HL-60 (cell line): Measurements from ENCODE around the gene PLA2G12A.

Experiments used
- DNase-seq, 2 experiments: peaks; one replicate each; pipeline ENCODE4 v3.0.0-alpha.2; 2010 to 2020; ENCODE audit warnings: low read depth in 1 of 2, low spot score in 1 of 2
- H3K27ac ChIP-seq: fragments of 250-450 bp; sonication (Bioruptor Pico); replicated peaks from 2 replicates; pipeline ENCODE4 v1.5.1; 2020; ENCODE audit warnings: mild to moderate bottlenecking, moderate library complexity
- H3K27me3 ChIP-seq: fragments of 250-450 bp; sonication (Bioruptor Pico); 2 replicates; pipeline ENCODE4 v1.5.1; 2021; ENCODE audit warnings: mild to moderate bottlenecking, moderate library complexity; ENCODE audit not compliant: insufficient read depth, poor library complexity, severe bottlenecking
- H3K4me3 ChIP-seq: replicated peaks from 2 replicates; pipeline ENCODE4 v1.5.1; 2011; ENCODE audit warnings: mild to moderate bottlenecking, control low read depth, low read length; ENCODE audit not compliant: insufficient read depth
- CTCF ChIP-seq: IDR thresholded peaks from one replicate; pipeline ENCODE4 v1.5.1; 2011; ENCODE audit warnings: low read length, control low read depth, inconsistent platforms; ENCODE audit not compliant: insufficient read depth
- GABPA ChIP-seq: IDR thresholded peaks from 2 replicates; pipeline ENCODE4 v1.6.1; 2012; ENCODE audit warnings: low read depth
- POLR2AphosphoS5 ChIP-seq: IDR thresholded peaks from 2 replicates; pipeline ENCODE4 v1.6.1; 2012; ENCODE audit warnings: low read depth
- SPI1 ChIP-seq: IDR thresholded peaks from 2 replicates; pipeline ENCODE4 v1.6.1; 2012; ENCODE audit warnings: low read depth, mild to moderate bottlenecking, borderline replicate concordance
- TF ChIP-seq, protein P1 (sequence below): IDR thresholded peaks from 2 replicates; pipeline ENCODE4 v1.6.1; 2012; ENCODE audit warnings: low read depth; ENCODE audit not compliant: insufficient replicate concordance

Gene PLA2G12A

GRCh38 chr4:109751852-109752251 is 22.0 kb upstream of the PLA2G12A start:
- TF ChIP-seq SPI1 = no peak
- Histone ChIP-seq H3K27ac (no peak overlapping the region), H3K27me3 (no peaks in the 10 kb centered on the region), H3K4me3 (no peak overlapping the region)
- DNase-seq = no peak

GRCh38 chr4:109750652-109751244 is 20.9 kb upstream of the PLA2G12A start:
- no peak overlapping the region for H3K27ac ChIP-seq
- no peak for TF ChIP-seq CTCF
- TF ChIP-seq, protein P1, sequence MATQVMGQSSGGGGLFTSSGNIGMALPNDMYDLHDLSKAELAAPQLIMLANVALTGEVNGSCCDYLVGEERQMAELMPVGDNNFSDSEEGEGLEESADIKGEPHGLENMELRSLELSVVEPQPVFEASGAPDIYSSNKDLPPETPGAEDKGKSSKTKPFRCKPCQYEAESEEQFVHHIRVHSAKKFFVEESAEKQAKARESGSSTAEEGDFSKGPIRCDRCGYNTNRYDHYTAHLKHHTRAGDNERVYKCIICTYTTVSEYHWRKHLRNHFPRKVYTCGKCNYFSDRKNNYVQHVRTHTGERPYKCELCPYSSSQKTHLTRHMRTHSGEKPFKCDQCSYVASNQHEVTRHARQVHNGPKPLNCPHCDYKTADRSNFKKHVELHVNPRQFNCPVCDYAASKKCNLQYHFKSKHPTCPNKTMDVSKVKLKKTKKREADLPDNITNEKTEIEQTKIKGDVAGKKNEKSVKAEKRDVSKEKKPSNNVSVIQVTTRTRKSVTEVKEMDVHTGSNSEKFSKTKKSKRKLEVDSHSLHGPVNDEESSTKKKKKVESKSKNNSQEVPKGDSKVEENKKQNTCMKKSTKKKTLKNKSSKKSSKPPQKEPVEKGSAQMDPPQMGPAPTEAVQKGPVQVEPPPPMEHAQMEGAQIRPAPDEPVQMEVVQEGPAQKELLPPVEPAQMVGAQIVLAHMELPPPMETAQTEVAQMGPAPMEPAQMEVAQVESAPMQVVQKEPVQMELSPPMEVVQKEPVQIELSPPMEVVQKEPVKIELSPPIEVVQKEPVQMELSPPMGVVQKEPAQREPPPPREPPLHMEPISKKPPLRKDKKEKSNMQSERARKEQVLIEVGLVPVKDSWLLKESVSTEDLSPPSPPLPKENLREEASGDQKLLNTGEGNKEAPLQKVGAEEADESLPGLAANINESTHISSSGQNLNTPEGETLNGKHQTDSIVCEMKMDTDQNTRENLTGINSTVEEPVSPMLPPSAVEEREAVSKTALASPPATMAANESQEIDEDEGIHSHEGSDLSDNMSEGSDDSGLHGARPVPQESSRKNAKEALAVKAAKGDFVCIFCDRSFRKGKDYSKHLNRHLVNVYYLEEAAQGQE = no peak
- no peak for TF ChIP-seq GABPA
- TF ChIP-seq SPI1 = no peak
- no peak for TF ChIP-seq POLR2AphosphoS5
- no peak for DNase-seq

GRCh38 chr4:109749388-109750082 is 19.7 kb upstream of the PLA2G12A start:
- H3K27ac ChIP-seq = no peak overlapping the region

More at GRCh38 chr4:109750652-109751244, 20.9 kb upstream of the PLA2G12A start:
- Histone ChIP-seq H3K4me3 (no peak overlapping the region), H3K27me3 (no peaks in the 10 kb centered on the region)

More at GRCh38 chr4:109749388-109750082, 19.7 kb upstream of the PLA2G12A start:
- Histone ChIP-seq H3K4me3 (no peak overlapping the region), H3K27me3 (no peaks in the 10 kb centered on the region)
- TF ChIP-seq SPI1 (no peak), POLR2AphosphoS5 (no peak), CTCF (no peak), GABPA (no peak)
- TF ChIP-seq, protein P1 = no peak
- DNase-seq = no peak
